ENCODE measurements around the gene AKAP8L. TPM values are rescaled to one million over a fixed set of nuclear protein-coding genes. Genes with fewer than 3 reads are reported as not detected.

The AKAP8L gene
- total and polyA plus RNA-seq, 9 of the 15 experiments (the other 6 are each of a cell fraction or from before 2014, with no cell fraction given): 2.4 to 116 (median 70.7) TPM

DNA sequence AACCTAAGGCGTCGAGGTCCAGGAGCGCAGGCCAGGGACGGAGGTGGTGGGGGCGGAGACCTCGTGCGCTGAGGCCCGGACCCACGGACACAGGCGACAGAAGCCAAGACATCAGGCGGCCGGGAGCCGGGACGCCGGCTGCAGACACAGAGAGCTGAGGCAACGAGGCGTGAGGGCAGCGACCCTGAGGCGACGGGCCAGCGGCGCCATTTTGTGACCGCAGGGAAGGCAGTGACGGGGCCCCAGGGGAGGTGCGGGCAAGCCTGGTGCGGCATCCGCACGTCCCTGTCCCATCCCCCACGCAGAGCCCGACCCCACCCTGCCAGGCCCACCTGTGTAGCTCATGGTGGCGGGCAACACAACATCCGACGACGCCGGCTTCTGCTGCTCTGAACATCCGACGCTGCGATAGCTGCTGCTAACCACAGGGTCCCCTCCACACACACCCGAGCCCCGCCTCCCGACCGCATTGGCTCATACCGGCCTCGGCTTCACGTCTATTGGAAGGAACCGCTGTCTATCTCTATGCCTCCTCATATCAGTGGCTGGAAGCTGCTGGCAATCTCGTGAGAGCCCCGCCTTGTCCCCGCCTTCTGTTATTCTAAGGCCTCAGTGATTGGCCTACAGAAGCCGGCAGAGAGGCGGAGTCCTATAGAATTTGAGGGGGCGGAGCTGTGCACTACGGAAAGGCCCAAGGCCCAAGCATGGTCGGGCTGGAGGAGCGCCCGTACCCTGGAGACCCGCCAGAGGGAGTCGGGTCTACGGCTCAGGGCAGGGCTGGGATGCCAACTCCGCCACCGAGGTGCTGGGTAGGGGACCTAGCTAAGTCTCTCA lies at the start of gene AKAP8L (continued):
- TF ChIP-seq, protein P1, sequence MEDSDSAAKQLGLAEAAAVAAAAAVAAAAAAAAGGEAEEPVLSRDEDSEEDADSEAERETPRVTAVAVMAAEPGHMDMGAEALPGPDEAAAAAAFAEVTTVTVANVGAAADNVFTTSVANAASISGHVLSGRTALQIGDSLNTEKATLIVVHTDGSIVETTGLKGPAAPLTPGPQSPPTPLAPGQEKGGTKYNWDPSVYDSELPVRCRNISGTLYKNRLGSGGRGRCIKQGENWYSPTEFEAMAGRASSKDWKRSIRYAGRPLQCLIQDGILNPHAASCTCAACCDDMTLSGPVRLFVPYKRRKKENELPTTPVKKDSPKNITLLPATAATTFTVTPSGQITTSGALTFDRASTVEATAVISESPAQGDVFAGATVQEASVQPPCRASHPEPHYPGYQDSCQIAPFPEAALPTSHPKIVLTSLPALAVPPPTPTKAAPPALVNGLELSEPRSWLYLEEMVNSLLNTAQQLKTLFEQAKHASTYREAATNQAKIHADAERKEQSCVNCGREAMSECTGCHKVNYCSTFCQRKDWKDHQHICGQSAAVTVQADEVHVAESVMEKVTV (CRISPR knock-in tag; IDR thresholded peaks at IDR 0.05): peak; percentile 56; the same call in 1 of the 2 replicates
- TF ChIP-seq BDP1 (IDR thresholded peaks at IDR 0.05; ENCODE audit: insufficient read depth, insufficient read length) (no peak), GABPB2 (CRISPR knock-in tag; conservative IDR thresholded peaks at IDR 0.05) (no peak), POLR2A (conservative IDR thresholded peaks at IDR 0.05) (peak; percentile 95), ZNF395 (CRISPR knock-in tag; IDR thresholded peaks at IDR 0.05) (peak; percentile 76), RFX7 (CRISPR knock-in tag; IDR thresholded peaks at IDR 0.05) (0 out of 2 replicates have a peak, but pooled peaks have one; percentile 17), NFE2L1 (tag; IDR thresholded peaks at IDR 0.05; ENCODE audit: borderline replicate concordance, low read depth) (no peak), USF2 (CRISPR knock-in tag; IDR thresholded peaks at IDR 0.05) (no peak), ZNF398 (CRISPR knock-in tag; IDR thresholded peaks at IDR 0.05) (no peak), KAT8 (IDR thresholded peaks at IDR 0.05; ENCODE audit: low read depth) (0 out of 2 replicates have a peak, but pooled peaks have one; percentile 56), HNRNPLL (IDR thresholded peaks at IDR 0.05; ENCODE audit: low read depth, low read length, poor library complexity, severe bottlenecking) (peak; percentile 48), FOS (IDR thresholded peaks at IDR 0.05; ENCODE audit: extremely low read depth, insufficient read length) (peak; percentile 100), JUND (IDR thresholded peaks at IDR 0.05; ENCODE audit: borderline replicate concordance, low read depth, low read length) (peak; percentile 55; the same call in 1 of the 2 replicates), JUND (tag; IDR thresholded peaks at IDR 0.05; ENCODE audit: borderline replicate concordance, low read depth, low read length) (peak; percentile 2; the same call in 1 of the 3 replicates), ZNF24 (IDR thresholded peaks at IDR 0.05) (no peak; the same call in 1 of the 2 replicates), ZBTB1 (CRISPR knock-in tag; IDR thresholded peaks at IDR 0.05; ENCODE audit: borderline replicate concordance, low read depth) (no peak), ZNF274 (IDR thresholded peaks at IDR 0.05; ENCODE audit: borderline replicate concordance, low read depth, low read length) (no peak)
- TF ChIP-seq, protein P2, sequence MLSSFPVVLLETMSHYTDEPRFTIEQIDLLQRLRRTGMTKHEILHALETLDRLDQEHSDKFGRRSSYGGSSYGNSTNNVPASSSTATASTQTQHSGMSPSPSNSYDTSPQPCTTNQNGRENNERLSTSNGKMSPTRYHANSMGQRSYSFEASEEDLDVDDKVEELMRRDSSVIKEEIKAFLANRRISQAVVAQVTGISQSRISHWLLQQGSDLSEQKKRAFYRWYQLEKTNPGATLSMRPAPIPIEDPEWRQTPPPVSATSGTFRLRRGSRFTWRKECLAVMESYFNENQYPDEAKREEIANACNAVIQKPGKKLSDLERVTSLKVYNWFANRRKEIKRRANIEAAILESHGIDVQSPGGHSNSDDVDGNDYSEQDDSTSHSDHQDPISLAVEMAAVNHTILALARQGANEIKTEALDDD (IDR thresholded peaks at IDR 0.05): no peak
